Panc1 (cell line): ENCODE measurements around the gene TEX52. TPM values are rescaled to one million over a fixed set of nuclear protein-coding genes. Genes with fewer than 3 reads are reported as not detected.

Source experiments
- ATAC-seq: fragments of 200-7000 bp; cut with Tn5 transposase; 2 replicates; pipeline ENCODE4 v1.9.1; 2020; ENCODE audit warnings: mild to moderate bottlenecking, moderate library complexity
- BruUV-seq: library from RNA; stranded (reverse); fragments of 400-500 nt; replicated peaks from 2 replicates; lab custom pipeline; 2021; lab: Mats Ljungman, UMichigan
- CTCF ChIA-PET: fragments of 300-600 bp; sonication (Branson Sonifier 250); formaldehyde crosslinking; loops from one replicate; lab custom pipeline; 2022; ENCODE audit warnings: antibody characterized with exemption; lab: Charles Lee
- POLR2A ChIA-PET: fragments of 300-600 bp; sonication (Branson Sonifier 250); formaldehyde crosslinking; loops from one replicate; lab custom pipeline; 2022; ENCODE audit warnings: antibody characterized with exemption; lab: Charles Lee
- DNase-seq: peaks from one replicate; pipeline ENCODE4 v3.0.0-alpha.2; 2010; ENCODE audit warnings: low read depth, low spot score
- H3K27ac ChIP-seq: 2 replicates; pipeline ENCODE4 v1.5.1; 2011; ENCODE audit warnings: mild to moderate bottlenecking, low read length, inconsistent platforms
- H3K27me3 ChIP-seq: fragments of 200-500 bp; sonication (Bioruptor generic); 2 replicates; pipeline ENCODE4 v1.6.0; 2014; ENCODE audit warnings: low read length, inconsistent platforms; ENCODE audit not compliant: control insufficient read depth, insufficient read depth
- H3K36me3 ChIP-seq: fragments of 200-500 bp; sonication (Bioruptor generic); 2 replicates; pipeline ENCODE4 v1.5.1; 2014; ENCODE audit warnings: inconsistent platforms, mild to moderate bottlenecking, low read length, moderate library complexity; ENCODE audit not compliant: control insufficient read depth, insufficient read depth
- H3K4me1 ChIP-seq: 2 replicates; pipeline ENCODE4 v1.5.1; 2011; ENCODE audit warnings: inconsistent platforms, mild to moderate bottlenecking, low read length, moderate library complexity; ENCODE audit not compliant: control insufficient read depth, insufficient read depth
- H3K4me3 ChIP-seq, 2 experiments: 2 replicates each; pipeline ENCODE4 v1.5.1; 2011 to 2012; ENCODE audit warnings: low read depth in 2 of 2, low read length in 2 of 2, mild to moderate bottlenecking in 2 of 2, inconsistent platforms in 1 of 2, moderate library complexity in 1 of 2
- H3K9me3 ChIP-seq: fragments of 200-500 bp; sonication (Bioruptor generic); 2 replicates; pipeline ENCODE4 v1.5.1; 2014; ENCODE audit warnings: low read depth, mild to moderate bottlenecking, inconsistent platforms, low read length, moderate library complexity; ENCODE audit not compliant: control insufficient read depth, insufficient read depth
- POLR2AphosphoS5 ChIP-seq: IDR thresholded peaks from 2 replicates; pipeline ENCODE4 v1.6.1; 2012; ENCODE audit warnings: mild to moderate bottlenecking, low read depth, low read length, moderate library complexity
- SIN3A ChIP-seq: IDR thresholded peaks from 2 replicates; pipeline ENCODE4 v1.6.1; 2012; ENCODE audit warnings: low read depth, mild to moderate bottlenecking, low read length, moderate library complexity, borderline replicate concordance; ENCODE audit not compliant: insufficient read depth
- TCF7L2 ChIP-seq: IDR thresholded peaks from 2 replicates; pipeline ENCODE4 v1.6.1; 2011; ENCODE audit warnings: mild to moderate bottlenecking, low read depth, low read length, inconsistent platforms
- in situ Hi-C: cut with HindIII; loops from 2 replicates; pipeline ENCODE4 v1.10.0; 2016; ENCODE audit warnings: low sequenced_read_pairs, low pct_unique_long_range_greater_than_20kb
- intact Hi-C: fragments of 100-400 bp; cut with micrococcal nuclease; formaldehyde crosslinking; loops from one replicate; pipeline ENCODE4 v1.10.0; 2022; ENCODE audit not compliant: unreplicated experiment
- total RNA-seq: library from RNA; stranded (reverse); gene quantifications from one replicate; pipeline ENCODE4 v1.2.1, GENCODE V29; 2021; ENCODE audit not compliant: unreplicated experiment
- TF ChIP-seq, protein P1 (sequence below), 2 experiments: IDR thresholded peaks; 2 replicates each; pipeline ENCODE4 v1.6.1; 2011 to 2012; ENCODE audit warnings: low read depth in 2 of 2, control low read depth in 1 of 2, low read length in 1 of 2, mild to moderate bottlenecking in 1 of 2, moderate library complexity in 1 of 2; ENCODE audit not compliant: insufficient read depth in 1 of 2
- TF ChIP-seq, protein P2 (sequence below): fragments of 450-650 bp; IDR thresholded peaks from 2 replicates; pipeline ENCODE4 v1.5.1; 2017; ENCODE audit warnings: mild to moderate bottlenecking

Gene TEX52
- total RNA-seq, 1 experiment from 2014 or later = not detected

DNA sequence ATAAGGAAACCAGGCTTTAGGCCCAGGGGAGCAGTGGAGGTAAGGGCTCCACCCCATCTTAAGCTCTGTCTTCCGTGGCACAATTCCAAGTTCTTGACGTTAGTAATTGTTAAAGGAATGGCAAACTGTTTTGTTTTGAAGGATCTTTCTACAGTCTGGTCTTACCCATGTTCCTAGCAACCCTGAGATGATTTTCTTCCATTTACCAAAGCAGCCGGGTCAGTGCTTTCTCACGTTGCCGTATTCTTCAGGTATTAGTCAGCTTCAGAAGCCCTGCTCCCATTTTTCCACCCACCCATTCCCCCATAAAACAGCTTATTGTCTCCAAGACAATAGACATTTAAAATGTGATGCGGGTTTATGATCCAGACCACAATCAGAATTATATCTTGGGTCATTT, 32.3 kb downstream of the TEX52 start:
- no peak for DNase-seq
- POLR2A ChIA-PET = no interaction called here
- Histone ChIP-seq H3K27me3 (no peaks in the 10 kb centered on the region), H3K4me1 (no peaks in the 10 kb centered on the region), H3K36me3 (0 out of 2 replicates have a peak, but pooled peaks cover 2% of the 10 kb centered on the region), H3K27ac (no peak overlapping the region), H3K4me3 (no peak overlapping the region), H3K9me3 (no peaks in the 10 kb centered on the region)
- in situ Hi-C loops (no loop called here), intact Hi-C loops (no loop called here)
- no TSS peak for BruUV-seq
- TF ChIP-seq, protein P1, sequence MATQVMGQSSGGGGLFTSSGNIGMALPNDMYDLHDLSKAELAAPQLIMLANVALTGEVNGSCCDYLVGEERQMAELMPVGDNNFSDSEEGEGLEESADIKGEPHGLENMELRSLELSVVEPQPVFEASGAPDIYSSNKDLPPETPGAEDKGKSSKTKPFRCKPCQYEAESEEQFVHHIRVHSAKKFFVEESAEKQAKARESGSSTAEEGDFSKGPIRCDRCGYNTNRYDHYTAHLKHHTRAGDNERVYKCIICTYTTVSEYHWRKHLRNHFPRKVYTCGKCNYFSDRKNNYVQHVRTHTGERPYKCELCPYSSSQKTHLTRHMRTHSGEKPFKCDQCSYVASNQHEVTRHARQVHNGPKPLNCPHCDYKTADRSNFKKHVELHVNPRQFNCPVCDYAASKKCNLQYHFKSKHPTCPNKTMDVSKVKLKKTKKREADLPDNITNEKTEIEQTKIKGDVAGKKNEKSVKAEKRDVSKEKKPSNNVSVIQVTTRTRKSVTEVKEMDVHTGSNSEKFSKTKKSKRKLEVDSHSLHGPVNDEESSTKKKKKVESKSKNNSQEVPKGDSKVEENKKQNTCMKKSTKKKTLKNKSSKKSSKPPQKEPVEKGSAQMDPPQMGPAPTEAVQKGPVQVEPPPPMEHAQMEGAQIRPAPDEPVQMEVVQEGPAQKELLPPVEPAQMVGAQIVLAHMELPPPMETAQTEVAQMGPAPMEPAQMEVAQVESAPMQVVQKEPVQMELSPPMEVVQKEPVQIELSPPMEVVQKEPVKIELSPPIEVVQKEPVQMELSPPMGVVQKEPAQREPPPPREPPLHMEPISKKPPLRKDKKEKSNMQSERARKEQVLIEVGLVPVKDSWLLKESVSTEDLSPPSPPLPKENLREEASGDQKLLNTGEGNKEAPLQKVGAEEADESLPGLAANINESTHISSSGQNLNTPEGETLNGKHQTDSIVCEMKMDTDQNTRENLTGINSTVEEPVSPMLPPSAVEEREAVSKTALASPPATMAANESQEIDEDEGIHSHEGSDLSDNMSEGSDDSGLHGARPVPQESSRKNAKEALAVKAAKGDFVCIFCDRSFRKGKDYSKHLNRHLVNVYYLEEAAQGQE (IDR thresholded peaks at IDR 0.05; ENCODE audit: insufficient read depth in 1 of 2, low read depth in 2 of 2, low read length in 1 of 2) = no peak
- TF ChIP-seq POLR2AphosphoS5 (no peak), TCF7L2 (no peak), SIN3A (no peak)
- TF ChIP-seq, protein P2, sequence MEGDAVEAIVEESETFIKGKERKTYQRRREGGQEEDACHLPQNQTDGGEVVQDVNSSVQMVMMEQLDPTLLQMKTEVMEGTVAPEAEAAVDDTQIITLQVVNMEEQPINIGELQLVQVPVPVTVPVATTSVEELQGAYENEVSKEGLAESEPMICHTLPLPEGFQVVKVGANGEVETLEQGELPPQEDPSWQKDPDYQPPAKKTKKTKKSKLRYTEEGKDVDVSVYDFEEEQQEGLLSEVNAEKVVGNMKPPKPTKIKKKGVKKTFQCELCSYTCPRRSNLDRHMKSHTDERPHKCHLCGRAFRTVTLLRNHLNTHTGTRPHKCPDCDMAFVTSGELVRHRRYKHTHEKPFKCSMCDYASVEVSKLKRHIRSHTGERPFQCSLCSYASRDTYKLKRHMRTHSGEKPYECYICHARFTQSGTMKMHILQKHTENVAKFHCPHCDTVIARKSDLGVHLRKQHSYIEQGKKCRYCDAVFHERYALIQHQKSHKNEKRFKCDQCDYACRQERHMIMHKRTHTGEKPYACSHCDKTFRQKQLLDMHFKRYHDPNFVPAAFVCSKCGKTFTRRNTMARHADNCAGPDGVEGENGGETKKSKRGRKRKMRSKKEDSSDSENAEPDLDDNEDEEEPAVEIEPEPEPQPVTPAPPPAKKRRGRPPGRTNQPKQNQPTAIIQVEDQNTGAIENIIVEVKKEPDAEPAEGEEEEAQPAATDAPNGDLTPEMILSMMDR = no peak
- CTCF ChIA-PET = no interaction called here
- no peak for ATAC-seq

DNA sequence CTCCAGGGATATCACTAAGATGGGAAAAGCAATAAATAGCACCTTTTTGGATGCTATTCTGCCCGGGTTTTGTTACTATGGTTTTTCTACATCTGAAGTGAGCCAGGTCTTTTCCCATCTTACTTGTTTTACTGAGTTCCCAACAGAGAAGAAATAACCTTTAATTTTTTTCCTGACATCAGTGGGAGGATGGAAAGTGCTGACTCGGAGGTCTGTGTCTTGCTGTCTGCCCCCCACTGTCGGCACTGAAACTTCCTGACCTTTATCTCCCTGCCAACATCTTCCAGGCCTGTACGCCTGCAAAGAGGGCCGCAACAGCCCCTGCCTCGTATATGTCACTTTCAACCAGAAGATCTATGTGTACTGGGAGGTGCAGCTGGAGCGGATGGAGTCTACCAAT, 33.4 kb downstream of the TEX52 start:
- H3K4me1 ChIP-seq = no peaks in the 10 kb centered on the region
- H3K9me3 ChIP-seq = no peaks in the 10 kb centered on the region
- BruUV-seq = no TSS peak
- no peak overlapping the region for H3K4me3 ChIP-seq
- TF ChIP-seq, protein P1 (IDR thresholded peaks at IDR 0.05; ENCODE audit: insufficient read depth in 1 of 2, low read depth in 2 of 2, low read length in 1 of 2) = no peak
- no peak for TF ChIP-seq SIN3A
- TF ChIP-seq, protein P2 = no peak
- no peak for TF ChIP-seq TCF7L2
- TF ChIP-seq POLR2AphosphoS5 = no peak
- in situ Hi-C loops = no loop called here
- H3K27ac ChIP-seq = no peak overlapping the region
- ATAC-seq (no peak), DNase-seq (no peak)
- no peaks in the 10 kb centered on the region for H3K27me3 ChIP-seq
- CTCF ChIA-PET = no interaction called here
- H3K36me3 ChIP-seq = 0 out of 2 replicates have a peak, but pooled peaks cover 2% of the 10 kb centered on the region
- intact Hi-C loops = no loop called here
- POLR2A ChIA-PET = interaction anchor here (0.6 kb wide), 1 partner anchor 21 kb away, joined by 3 read pairs; no protein-coding TSS in a partner anchor
